D721Med (cell line): Measurements from ENCODE around the gene SPTBN1.

Experiments
- DNase-seq: peaks from one replicate; pipeline ENCODE4 v3.0.0; 2011; ENCODE audit warnings: low spot score; ENCODE audit not compliant: insufficient read length
- FAIRE-seq: peaks from 2 replicates; lab custom pipeline; 2011; peaks lifted over from hg19 to GRCh38; lab: Jason Lieb, UNC
- TF ChIP-seq, protein P1 (sequence below): IDR thresholded peaks from 2 replicates; pipeline ENCODE4 v1.5.1; 2012; ENCODE audit warnings: mild to moderate bottlenecking, control low read depth; ENCODE audit not compliant: insufficient read depth; ENCODE audit errors: missing control alignments

Gene SPTBN1

DNA sequence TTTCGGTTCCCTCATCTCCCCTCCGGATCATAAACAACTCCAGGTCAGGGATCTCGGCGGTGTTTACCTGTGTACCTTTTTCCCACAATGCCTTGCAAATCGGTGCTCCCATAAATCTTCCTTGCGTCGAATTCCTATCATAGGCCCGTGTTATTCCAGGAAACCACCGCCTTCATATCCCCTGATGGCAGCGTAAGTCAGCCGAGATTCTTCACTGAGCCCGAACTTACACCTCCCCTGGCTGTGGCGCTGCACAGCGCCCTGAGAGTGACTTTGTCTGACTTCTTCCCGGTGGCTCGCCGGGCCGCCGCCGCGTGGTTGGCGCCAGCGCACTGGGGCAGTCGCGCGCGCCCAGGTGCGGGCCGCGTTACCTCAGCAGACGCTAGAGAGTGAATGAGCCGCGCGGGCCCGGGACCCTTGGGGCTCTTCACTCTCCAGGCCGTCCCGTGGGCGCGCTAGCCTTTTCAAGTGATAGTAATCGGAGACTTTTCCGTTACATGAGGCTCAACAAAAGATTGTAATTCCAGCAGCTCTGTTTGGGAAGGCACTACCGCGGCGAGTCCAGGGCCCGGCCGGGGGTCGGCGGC, 101.6 kb downstream of the SPTBN1 start:
- FAIRE-seq (no peak), DNase-seq (no peak)
- TF ChIP-seq, protein P1, sequence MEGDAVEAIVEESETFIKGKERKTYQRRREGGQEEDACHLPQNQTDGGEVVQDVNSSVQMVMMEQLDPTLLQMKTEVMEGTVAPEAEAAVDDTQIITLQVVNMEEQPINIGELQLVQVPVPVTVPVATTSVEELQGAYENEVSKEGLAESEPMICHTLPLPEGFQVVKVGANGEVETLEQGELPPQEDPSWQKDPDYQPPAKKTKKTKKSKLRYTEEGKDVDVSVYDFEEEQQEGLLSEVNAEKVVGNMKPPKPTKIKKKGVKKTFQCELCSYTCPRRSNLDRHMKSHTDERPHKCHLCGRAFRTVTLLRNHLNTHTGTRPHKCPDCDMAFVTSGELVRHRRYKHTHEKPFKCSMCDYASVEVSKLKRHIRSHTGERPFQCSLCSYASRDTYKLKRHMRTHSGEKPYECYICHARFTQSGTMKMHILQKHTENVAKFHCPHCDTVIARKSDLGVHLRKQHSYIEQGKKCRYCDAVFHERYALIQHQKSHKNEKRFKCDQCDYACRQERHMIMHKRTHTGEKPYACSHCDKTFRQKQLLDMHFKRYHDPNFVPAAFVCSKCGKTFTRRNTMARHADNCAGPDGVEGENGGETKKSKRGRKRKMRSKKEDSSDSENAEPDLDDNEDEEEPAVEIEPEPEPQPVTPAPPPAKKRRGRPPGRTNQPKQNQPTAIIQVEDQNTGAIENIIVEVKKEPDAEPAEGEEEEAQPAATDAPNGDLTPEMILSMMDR = peak; percentile 2

DNA sequence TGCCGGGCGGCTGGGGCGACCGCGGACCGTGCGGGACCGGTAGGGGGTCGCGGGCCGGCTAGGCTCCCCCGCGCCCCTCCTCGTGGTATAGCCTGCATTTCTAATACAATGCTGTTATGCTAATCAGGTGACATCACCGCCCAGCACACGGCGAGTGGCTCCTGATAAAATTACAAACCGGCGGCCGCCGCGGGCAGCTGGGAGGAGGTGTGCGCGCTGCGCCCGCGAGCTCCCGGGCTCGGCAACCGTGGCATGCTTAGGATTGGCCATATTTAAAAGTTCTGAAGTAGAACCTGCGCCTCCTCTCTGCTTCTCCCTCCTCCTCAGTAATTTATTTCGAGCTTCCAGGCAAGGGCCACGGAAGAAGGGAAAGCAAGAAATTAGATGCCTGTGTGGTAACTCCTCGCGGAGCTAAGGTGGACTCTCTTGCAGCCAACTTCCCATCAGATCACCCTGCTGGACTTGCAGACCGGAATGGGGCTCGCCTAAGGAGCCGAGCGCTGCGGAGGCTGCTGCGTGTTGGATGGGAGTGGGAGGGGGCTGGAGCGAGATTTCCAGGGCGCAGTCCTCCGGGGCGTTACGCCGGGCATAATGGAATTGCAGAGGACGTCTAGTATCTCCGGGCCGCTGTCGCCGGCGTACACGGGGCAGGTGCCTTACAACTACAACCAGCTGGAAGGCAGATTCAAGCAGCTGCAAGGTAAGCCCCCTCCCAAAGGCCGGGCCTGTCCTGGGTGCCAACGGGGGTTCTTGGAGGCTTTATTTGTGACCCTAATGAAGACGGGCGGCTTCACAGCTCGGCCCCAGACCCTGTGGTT, 102.3 kb downstream of the SPTBN1 start:
- FAIRE-seq = no peak
- TF ChIP-seq, protein P1 = no peak
- DNase-seq = peak; percentile 34

GRCh38 chr2:54559006-54559445, 102.9 kb downstream of the SPTBN1 start:
- FAIRE-seq (no peak), DNase-seq (no peak)
- TF ChIP-seq, protein P1 = no peak

DNA sequence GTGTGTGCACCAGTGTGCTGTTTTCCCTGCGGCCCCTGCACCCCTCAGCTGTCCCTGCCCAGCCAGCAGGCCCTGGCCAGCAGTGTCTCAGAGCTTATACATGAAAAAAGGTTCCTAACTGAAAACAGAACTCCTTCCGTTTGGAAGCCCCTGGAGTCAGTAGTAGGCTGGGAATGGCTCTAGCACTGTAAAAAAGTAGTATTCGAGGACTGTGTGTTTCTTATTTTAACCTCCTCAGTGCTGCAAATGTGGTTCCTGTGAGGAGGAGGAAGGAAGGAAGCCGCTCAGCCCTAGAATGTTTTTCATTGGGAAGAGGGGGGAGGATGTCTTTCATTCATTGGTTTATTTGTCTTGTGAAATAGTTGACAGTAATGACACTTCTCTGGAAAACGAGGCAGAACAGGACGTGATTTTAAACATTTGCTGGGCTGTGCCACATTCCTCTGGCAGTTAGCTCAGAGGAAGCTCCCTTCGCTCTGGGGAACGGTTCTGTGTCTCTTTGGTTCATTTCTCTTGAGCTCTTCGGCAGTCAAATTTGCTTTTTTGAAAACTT, 103.5 kb downstream of the SPTBN1 start:
- TF ChIP-seq, protein P1 = no peak
- no peak for DNase-seq
- FAIRE-seq = no peak

GRCh38 chr2:54560146-54560881, 104.2 kb downstream of the SPTBN1 start:
- no peak for FAIRE-seq
- DNase-seq = no peak

DNA sequence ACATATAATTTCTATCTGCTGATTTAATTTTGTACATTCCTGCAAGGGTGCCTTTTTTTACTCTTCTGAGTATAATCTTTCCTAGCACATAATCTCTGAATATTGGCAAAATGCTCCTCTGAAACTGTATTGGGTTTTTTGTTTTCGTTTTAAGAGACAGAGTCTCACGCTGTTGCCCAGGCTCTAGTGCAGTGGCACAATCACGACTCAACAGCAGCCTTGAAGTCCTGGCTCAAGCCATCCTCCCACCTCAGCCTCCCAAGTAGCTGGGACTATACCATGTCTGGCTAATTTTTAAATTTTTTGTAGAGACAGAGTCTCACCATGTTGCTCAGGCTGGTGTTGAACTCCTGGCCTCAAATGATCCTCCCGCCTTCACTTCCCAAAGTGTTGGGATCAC, 104.9 kb downstream of the SPTBN1 start:
- DNase-seq = no peak
- TF ChIP-seq, protein P1 = no peak

More at GRCh38 chr2:54560146-54560881, 104.2 kb downstream of the SPTBN1 start:
- TF ChIP-seq, protein P1 = no peak

More for the DNA sequence above, 104.9 kb downstream of the SPTBN1 start:
- no peak for FAIRE-seq
